AG08395 (cell line): ENCODE data around the gene ANKRD13D.

ENCODE experiments used
- DNase-seq: peaks from one replicate; pipeline ENCODE4 v3.0.0; 2012; ENCODE audit warnings: mixed read lengths, low spot score

Gene ANKRD13D

GRCh38 chr11:67273260-67273990, 15.7 kb upstream of the ANKRD13D start:
- no peak for DNase-seq

- DNase-seq: no peak
Observed at GRCh38 chr11:67274768-67275605, 14.1 kb upstream of the ANKRD13D start.

GRCh38 chr11:67275606-67276409, 13.3 kb upstream of the ANKRD13D start:
- no peak for DNase-seq

GRCh38 chr11:67276781-67277230, 12.3 kb upstream of the ANKRD13D start:
- DNase-seq: peak; percentile 57

GRCh38 chr11:67277231-67277961, 11.7 kb upstream of the ANKRD13D start:
- peak; percentile 81 for DNase-seq

GRCh38 chr11:67278135-67278938, 10.8 kb upstream of the ANKRD13D start:
- no peak for DNase-seq

- DNase-seq: no peak
Observed at GRCh38 chr11:67278939-67279588, 10.0 kb upstream of the ANKRD13D start.

GRCh38 chr11:67279589-67280340, 9.3 kb upstream of the ANKRD13D start:
- DNase-seq: no peak

GRCh38 chr11:67280341-67280787, 8.7 kb upstream of the ANKRD13D start:
- no peak for DNase-seq

- no peak for DNase-seq
Observed at GRCh38 chr11:67280788-67281551, 8.1 kb upstream of the ANKRD13D start.

GRCh38 chr11:67281552-67282150, 7.5 kb upstream of the ANKRD13D start:
- no peak for DNase-seq

GRCh38 chr11:67282155-67282875, 6.8 kb upstream of the ANKRD13D start:
- DNase-seq: no peak

GRCh38 chr11:67282876-67283371, 6.2 kb upstream of the ANKRD13D start:
- no peak for DNase-seq

GRCh38 chr11:67283481-67283963, 5.6 kb upstream of the ANKRD13D start:
- no peak for DNase-seq

GRCh38 chr11:67284811-67285540, 4.1 kb upstream of the ANKRD13D start:
- no peak for DNase-seq
